OCI-LY1 (cell line): ENCODE results near the gene PPM1B.

ENCODE experiments used
- H2AFZ ChIP-seq: fragments of 200-600 bp; sonication (generic), shearing (Covaris generic); 2 replicates; pipeline ENCODE4 v1.6.0; 2014; ENCODE audit warnings: antibody characterized with exemption, mild to moderate bottlenecking, low read length
- H3F3A ChIP-seq: fragments of 200-600 bp; sonication (generic), shearing (Covaris generic); 2 replicates; pipeline ENCODE4 v1.6.0; 2014; ENCODE audit warnings: mild to moderate bottlenecking, antibody characterized with exemption, low read length, moderate library complexity; ENCODE audit not compliant: insufficient read depth
- H3K27ac ChIP-seq: fragments of 200-600 bp; sonication (generic); 2 replicates; pipeline ENCODE4 v1.5.1; 2014; ENCODE audit warnings: low read length, mixed run types, mild to moderate bottlenecking, low read depth; ENCODE audit not compliant: poor library complexity, severe bottlenecking
- H3K27me3 ChIP-seq: fragments of 200-600 bp; sonication (generic); 2 replicates; pipeline ENCODE4 v1.6.0; 2014; ENCODE audit warnings: antibody characterized with exemption, mild to moderate bottlenecking, low read length, moderate library complexity; ENCODE audit not compliant: insufficient read depth
- H3K36me3 ChIP-seq: fragments of 200-600 bp; sonication (generic); 2 replicates; pipeline ENCODE4 v1.6.1; 2014; ENCODE audit warnings: mild to moderate bottlenecking, antibody characterized with exemption, low read length, moderate library complexity, mixed read lengths; ENCODE audit not compliant: insufficient read depth
- H3K4me1 ChIP-seq: fragments of 200-600 bp; sonication (generic); 2 replicates; pipeline ENCODE4 v1.5.1; 2014; ENCODE audit warnings: mild to moderate bottlenecking, low read length, moderate library complexity; ENCODE audit not compliant: insufficient read depth, severe bottlenecking
- H3K4me2 ChIP-seq: fragments of 200-600 bp; sonication (generic), shearing (Covaris generic); 2 replicates; pipeline ENCODE4 v1.6.1; 2014; ENCODE audit warnings: low read length
- H3K4me3 ChIP-seq: fragments of 200-600 bp; sonication (generic); 2 replicates; pipeline ENCODE4 v1.5.1; 2014; ENCODE audit warnings: low read length, low read depth, mild to moderate bottlenecking, mixed read lengths; ENCODE audit not compliant: poor library complexity, severe bottlenecking
- H3K79me2 ChIP-seq: fragments of 200-600 bp; shearing (Covaris generic); 2 replicates; pipeline ENCODE4 v1.6.1; 2016; ENCODE audit warnings: mixed run types, low read length, mixed read lengths; ENCODE audit not compliant: insufficient read depth
- H3K9ac ChIP-seq: fragments of 200-600 bp; sonication (generic), shearing (Covaris generic); 2 replicates; pipeline ENCODE4 v1.6.1; 2014; ENCODE audit warnings: mild to moderate bottlenecking, low read length, mixed read lengths
- H3K9me2 ChIP-seq: fragments of 200-600 bp; sonication (generic), shearing (Covaris generic); 2 replicates; pipeline ENCODE4 v1.6.1; 2014; ENCODE audit warnings: low read depth, mild to moderate bottlenecking, low read length, mixed read lengths
- H3K9me3 ChIP-seq: fragments of 200-600 bp; shearing (Covaris generic); 2 replicates; pipeline ENCODE4 v1.6.1; 2014; ENCODE audit warnings: low read length, mixed read lengths
- H4K20me1 ChIP-seq: fragments of 200-600 bp; sonication (generic), shearing (Covaris generic); 2 replicates; pipeline ENCODE4 v1.6.0; 2016; ENCODE audit warnings: mild to moderate bottlenecking, low read length; ENCODE audit not compliant: insufficient read depth
- EZH2 ChIP-seq: fragments of 200-600 bp; sonication (generic), shearing (Covaris generic); IDR thresholded peaks from 2 replicates; pipeline ENCODE4 v1.8.0; 2017; ENCODE audit warnings: borderline replicate concordance, mixed run types, mild to moderate bottlenecking, antibody characterized with exemption, low read length, moderate library complexity, mixed read lengths
- TF ChIP-seq, protein P1 (sequence below): fragments of 200-600 bp; sonication (generic), shearing (Covaris generic); IDR thresholded peaks from 2 replicates; pipeline ENCODE4 v1.5.1; 2017; ENCODE audit warnings: mild to moderate bottlenecking, antibody characterized with exemption, low read length, moderate library complexity, mixed read lengths

Gene PPM1B

DNA sequence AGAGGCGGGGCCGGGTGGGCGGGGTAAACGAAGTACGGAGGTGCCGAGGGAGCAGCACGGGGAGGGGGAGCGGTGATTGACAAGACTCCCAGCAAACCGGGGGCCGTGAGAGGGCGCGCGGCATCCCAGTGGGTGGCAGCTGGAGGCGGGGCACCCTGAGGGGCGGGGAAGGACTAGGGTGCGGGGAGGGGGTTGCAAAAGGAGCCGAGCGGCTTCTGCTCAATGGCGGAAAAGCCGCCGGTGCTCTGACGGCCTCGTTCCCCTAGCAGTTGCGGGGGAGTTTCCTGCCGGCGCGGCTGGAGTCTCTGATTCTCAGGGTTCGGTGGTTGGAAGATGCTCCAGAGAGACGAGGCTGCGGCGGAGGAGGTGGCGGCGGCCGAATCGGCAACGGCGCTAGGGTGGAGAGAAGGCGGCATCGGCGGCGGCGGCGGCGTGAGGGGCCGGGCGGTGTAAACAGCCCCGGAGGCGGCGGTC lies at the start of gene PPM1B:
PPM1B (plus strand) TSS at position 195 of the 474 bp plus-strand sequence. CDS start 32,325 bp downstream, outside the sequence.
- Histone ChIP-seq H3K9ac (peak within 1 kb of the TSS; percentile 93), H2AFZ (peak within 1 kb of the TSS; percentile 36), H3K4me3 (peak within 1 kb of the TSS; percentile 96), H3K9me2 (no peaks in the 10 kb centered on the region), H3K36me3 (no peaks in the 10 kb centered on the region), H3K27ac (peak within 1 kb of the TSS; percentile 90), H3F3A (no peaks in the 10 kb centered on the region), H4K20me1 (no peaks in the 10 kb centered on the region), H3K4me2 (peak within 1 kb of the TSS; percentile 74), H3K9me3 (0 out of 2 replicates have a peak, but pooled peaks cover 3% of the 10 kb centered on the region), H3K79me2 (peaks cover 45% of the 10 kb centered on the region), H3K4me1 (peaks cover 30% of the 10 kb centered on the region), H3K27me3 (no peaks in the 10 kb centered on the region)
- TF ChIP-seq, protein P1, sequence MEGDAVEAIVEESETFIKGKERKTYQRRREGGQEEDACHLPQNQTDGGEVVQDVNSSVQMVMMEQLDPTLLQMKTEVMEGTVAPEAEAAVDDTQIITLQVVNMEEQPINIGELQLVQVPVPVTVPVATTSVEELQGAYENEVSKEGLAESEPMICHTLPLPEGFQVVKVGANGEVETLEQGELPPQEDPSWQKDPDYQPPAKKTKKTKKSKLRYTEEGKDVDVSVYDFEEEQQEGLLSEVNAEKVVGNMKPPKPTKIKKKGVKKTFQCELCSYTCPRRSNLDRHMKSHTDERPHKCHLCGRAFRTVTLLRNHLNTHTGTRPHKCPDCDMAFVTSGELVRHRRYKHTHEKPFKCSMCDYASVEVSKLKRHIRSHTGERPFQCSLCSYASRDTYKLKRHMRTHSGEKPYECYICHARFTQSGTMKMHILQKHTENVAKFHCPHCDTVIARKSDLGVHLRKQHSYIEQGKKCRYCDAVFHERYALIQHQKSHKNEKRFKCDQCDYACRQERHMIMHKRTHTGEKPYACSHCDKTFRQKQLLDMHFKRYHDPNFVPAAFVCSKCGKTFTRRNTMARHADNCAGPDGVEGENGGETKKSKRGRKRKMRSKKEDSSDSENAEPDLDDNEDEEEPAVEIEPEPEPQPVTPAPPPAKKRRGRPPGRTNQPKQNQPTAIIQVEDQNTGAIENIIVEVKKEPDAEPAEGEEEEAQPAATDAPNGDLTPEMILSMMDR = no peak
- no peak for TF ChIP-seq EZH2

- no peak overlapping the region for H3K4me3 ChIP-seq
- no peaks in the 10 kb centered on the region for H3K9me3 ChIP-seq
- no peak overlapping the region for H3K4me2 ChIP-seq
- no peak overlapping the region for H3K9ac ChIP-seq
- H3K9me2 ChIP-seq = no peaks in the 10 kb centered on the region
- no peaks in the 10 kb centered on the region for H3F3A ChIP-seq
- H3K36me3 ChIP-seq = no peaks in the 10 kb centered on the region
- H3K79me2 ChIP-seq = no peaks in the 10 kb centered on the region
- no peaks in the 10 kb centered on the region for H3K4me1 ChIP-seq
- no peak for TF ChIP-seq EZH2
- TF ChIP-seq, protein P1 = no peak
- no peaks in the 10 kb centered on the region for H3K27me3 ChIP-seq
- H4K20me1 ChIP-seq = no peaks in the 10 kb centered on the region
- no peak overlapping the region for H3K27ac ChIP-seq
- H2AFZ ChIP-seq = no peak overlapping the region
Measured at GRCh38 chr2:44119878-44120277, 48.8 kb upstream of the PPM1B start.

DNA sequence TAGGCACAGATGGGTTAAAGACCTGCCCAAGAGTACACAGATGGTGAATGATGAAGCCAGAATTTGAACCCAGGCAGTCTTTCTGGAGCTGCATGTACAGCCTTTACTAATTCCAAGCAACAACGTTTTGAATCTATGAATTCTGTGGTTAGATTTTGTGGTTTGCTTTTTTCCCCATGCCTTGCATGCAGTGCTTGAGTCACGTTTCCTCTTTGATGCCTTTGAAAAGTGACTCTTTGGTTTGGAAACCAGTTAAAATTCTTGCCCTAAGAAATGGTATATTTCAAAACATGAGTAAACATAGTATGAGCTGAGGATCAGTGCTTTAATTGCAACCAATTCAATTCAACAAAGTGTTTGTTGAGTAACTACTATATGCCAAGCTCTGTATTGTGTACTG lies 48.2 kb upstream of the PPM1B start:
- H3K27me3 ChIP-seq = no peaks in the 10 kb centered on the region
- no peak overlapping the region for H3K4me3 ChIP-seq
- H3K27ac ChIP-seq = no peak overlapping the region
- no peaks in the 10 kb centered on the region for H4K20me1 ChIP-seq
- H2AFZ ChIP-seq = no peak overlapping the region
- H3K4me1 ChIP-seq = no peaks in the 10 kb centered on the region
- TF ChIP-seq, protein P1 = no peak
- no peak for TF ChIP-seq EZH2
- H3K36me3 ChIP-seq = no peaks in the 10 kb centered on the region
- no peaks in the 10 kb centered on the region for H3F3A ChIP-seq
- no peak overlapping the region for H3K4me2 ChIP-seq
- no peak overlapping the region for H3K9ac ChIP-seq
- H3K9me2 ChIP-seq = no peaks in the 10 kb centered on the region
- H3K9me3 ChIP-seq = no peaks in the 10 kb centered on the region
- H3K79me2 ChIP-seq = no peaks in the 10 kb centered on the region
